HEK293 (cell line): Measurements from ENCODE around the gene IARS2.

Experiments used
- BCL11A ChIP-seq: fragments of 450-650 bp; formaldehyde crosslinking; IDR thresholded peaks from 2 replicates; pipeline ENCODE4 v1.5.1; 2016; ENCODE audit warnings: low read depth, missing biosample characterization, missing genetic modification characterization
- GLI2 ChIP-seq: fragments of 450-650 bp; formaldehyde crosslinking; IDR thresholded peaks from 2 replicates; pipeline ENCODE4; 2017; ENCODE audit warnings: missing biosample characterization, missing genetic modification characterization, low read depth, borderline replicate concordance
- GLIS1 ChIP-seq: fragments of 450-650 bp; formaldehyde crosslinking; IDR thresholded peaks from 2 replicates; pipeline ENCODE4 v1.5.1; 2016; ENCODE audit warnings: missing biosample characterization, missing genetic modification characterization
- KLF8 ChIP-seq: fragments of 450-650 bp; formaldehyde crosslinking; IDR thresholded peaks from 2 replicates; pipeline ENCODE4 v1.5.1; 2016; ENCODE audit warnings: missing biosample characterization, missing genetic modification characterization
- ZBTB1 ChIP-seq: fragments of 450-650 bp; formaldehyde crosslinking; IDR thresholded peaks from 2 replicates; pipeline ENCODE4 v1.5.1; 2016; ENCODE audit warnings: missing biosample characterization, missing genetic modification characterization
- ZBTB20 ChIP-seq: fragments of 450-650 bp; formaldehyde crosslinking; IDR thresholded peaks from 2 replicates; pipeline ENCODE4 v1.5.1; 2016; ENCODE audit warnings: missing biosample characterization, missing genetic modification characterization
- ZFP37 ChIP-seq: fragments of 450-650 bp; formaldehyde crosslinking; IDR thresholded peaks from 2 replicates; pipeline ENCODE4 v1.5.1; 2016; ENCODE audit warnings: missing biosample characterization, missing genetic modification characterization
- ZIC2 ChIP-seq: fragments of 450-650 bp; formaldehyde crosslinking; IDR thresholded peaks from 2 replicates; pipeline ENCODE4 v1.5.1; 2016; ENCODE audit warnings: missing biosample characterization, missing genetic modification characterization
- ZNF132 ChIP-seq: fragments of 450-650 bp; formaldehyde crosslinking; IDR thresholded peaks from 2 replicates; pipeline ENCODE4 v1.5.1; 2017; ENCODE audit warnings: missing biosample characterization, missing genetic modification characterization, borderline replicate concordance
- ZNF133 ChIP-seq: fragments of 450-650 bp; formaldehyde crosslinking; IDR thresholded peaks from 2 replicates; pipeline ENCODE4 v1.5.1; 2016; ENCODE audit warnings: missing biosample characterization, missing genetic modification characterization
- ZNF202 ChIP-seq: fragments of 450-650 bp; formaldehyde crosslinking; IDR thresholded peaks from 2 replicates; pipeline ENCODE4 v1.5.1; 2016; ENCODE audit warnings: missing biosample characterization, missing genetic modification characterization, borderline replicate concordance
- ZNF248 ChIP-seq: fragments of 450-650 bp; formaldehyde crosslinking; IDR thresholded peaks from 2 replicates; pipeline ENCODE4 v1.5.1; 2017; ENCODE audit warnings: missing biosample characterization, missing genetic modification characterization
- ZNF394 ChIP-seq: fragments of 450-650 bp; formaldehyde crosslinking; IDR thresholded peaks from 2 replicates; pipeline ENCODE4 v1.5.1; 2016; ENCODE audit warnings: missing biosample characterization, missing genetic modification characterization, mild to moderate bottlenecking, moderate library complexity, borderline replicate concordance
- ZNF416 ChIP-seq: fragments of 450-650 bp; formaldehyde crosslinking; IDR thresholded peaks from 2 replicates; pipeline ENCODE4 v1.5.1; 2016; ENCODE audit warnings: missing biosample characterization, missing genetic modification characterization
- ZNF610 ChIP-seq: fragments of 450-650 bp; formaldehyde crosslinking; IDR thresholded peaks from 2 replicates; pipeline ENCODE4 v1.5.1; 2016; ENCODE audit warnings: missing biosample characterization, missing genetic modification characterization, borderline replicate concordance
- ZNF660 ChIP-seq: fragments of 450-650 bp; IDR thresholded peaks from 2 replicates; pipeline ENCODE4 v1.5.1; 2018; ENCODE audit warnings: missing biosample characterization, mild to moderate bottlenecking, missing genetic modification characterization
- ZNF664 ChIP-seq: fragments of 450-650 bp; formaldehyde crosslinking; IDR thresholded peaks from 2 replicates; pipeline ENCODE4 v1.5.1; 2016; ENCODE audit warnings: missing biosample characterization, missing genetic modification characterization
- ZSCAN30 ChIP-seq: fragments of 450-650 bp; IDR thresholded peaks from 2 replicates; pipeline ENCODE4 v1.5.1; 2018; ENCODE audit warnings: missing biosample characterization, mild to moderate bottlenecking, missing genetic modification characterization, moderate library complexity
- TF ChIP-seq, protein P1 (sequence below): fragments of 450-650 bp; formaldehyde crosslinking; IDR thresholded peaks from 2 replicates; pipeline ENCODE4 v1.5.1; 2017; ENCODE audit warnings: missing biosample characterization, missing genetic modification characterization
- TF ChIP-seq, protein P2 (sequence below): fragments of 450-650 bp; formaldehyde crosslinking; IDR thresholded peaks from 2 replicates; pipeline ENCODE4 v1.5.1; 2017; ENCODE audit warnings: missing biosample characterization, missing genetic modification characterization
- TF ChIP-seq, protein P3 (sequence below): fragments of 450-650 bp; formaldehyde crosslinking; IDR thresholded peaks from 2 replicates; pipeline ENCODE4 v1.5.1; 2016; ENCODE audit warnings: missing biosample characterization, missing genetic modification characterization
- TF ChIP-seq, protein P4 (sequence below): fragments of 450-650 bp; formaldehyde crosslinking; IDR thresholded peaks from 2 replicates; pipeline ENCODE4 v1.5.1; 2017; ENCODE audit warnings: missing biosample characterization, mild to moderate bottlenecking, missing genetic modification characterization, moderate library complexity
- TF ChIP-seq, protein P5 (sequence below): fragments of 450-650 bp; formaldehyde crosslinking; IDR thresholded peaks from 2 replicates; pipeline ENCODE4 v1.5.1; 2016; ENCODE audit warnings: missing biosample characterization, missing genetic modification characterization
- TF ChIP-seq, protein P6 (sequence below): fragments of 450-650 bp; formaldehyde crosslinking; IDR thresholded peaks from 2 replicates; pipeline ENCODE4 v1.5.1; 2016; ENCODE audit warnings: missing biosample characterization, missing genetic modification characterization
- TF ChIP-seq, protein P7 (sequence below): fragments of 450-650 bp; formaldehyde crosslinking; IDR thresholded peaks from 2 replicates; pipeline ENCODE4 v1.5.1; 2016; ENCODE audit warnings: missing biosample characterization, missing genetic modification characterization, low read depth

Gene IARS2

DNA sequence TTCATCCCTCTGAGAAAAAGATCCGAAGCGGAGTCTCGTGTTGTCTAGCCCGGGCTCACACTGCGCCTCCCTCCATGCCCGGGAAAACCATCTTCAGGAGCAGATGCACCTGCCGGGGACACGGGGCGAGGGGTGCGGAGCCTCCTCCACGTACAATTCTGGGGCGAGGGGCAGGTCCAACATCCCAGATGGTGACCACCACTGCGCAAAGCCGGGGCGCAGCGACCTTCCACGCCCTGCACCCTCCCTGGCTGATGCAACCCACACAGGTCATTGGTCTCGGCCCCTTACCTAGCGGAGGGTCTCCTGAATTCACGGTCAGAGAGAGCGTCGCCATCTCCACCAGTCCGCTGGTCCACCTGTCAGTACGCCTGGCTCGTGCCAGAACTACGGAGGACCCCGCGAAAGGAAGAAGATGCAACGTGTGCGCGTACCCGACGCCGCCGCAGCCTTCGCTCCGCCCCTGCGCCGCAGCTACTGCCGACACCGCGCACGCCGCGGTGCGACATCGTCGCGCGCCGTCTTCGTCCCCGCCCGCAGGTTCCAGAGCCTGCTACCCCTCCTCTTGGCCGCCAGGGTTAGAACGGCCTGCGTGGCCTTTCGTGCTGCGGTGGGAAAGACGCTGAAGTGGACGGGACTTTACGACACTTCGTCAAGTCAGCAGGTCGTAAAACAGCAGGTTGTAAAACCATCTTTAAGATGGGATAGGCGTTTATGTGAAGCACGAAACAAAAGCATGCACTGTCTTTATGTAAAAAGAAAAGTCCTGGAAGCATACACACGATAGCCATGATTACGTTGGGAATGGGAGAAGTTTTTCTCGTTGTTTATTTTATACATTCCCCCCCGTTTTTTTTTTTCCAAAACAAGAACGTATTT, 47.6 kb upstream of the IARS2 start, which contains the start of gene EPRS1 (continued):
- TF ChIP-seq ZIC2 (tag by site-specific recombination) (peak; percentile 67), GLIS1 (tag by site-specific recombination) (peak; percentile 23; the same call in 1 of the 2 replicates), ZBTB1 (tag by site-specific recombination) (0 out of 2 replicates have a peak, but pooled peaks have one; percentile 28), ZNF660 (tag by site-specific recombination) (peak; percentile 94; the same call in 1 of the 2 replicates), ZNF248 (tag by site-specific recombination) (no peak), ZNF416 (tag by site-specific recombination) (no peak), ZSCAN30 (tag by site-specific recombination) (0 out of 2 replicates have a peak, but pooled peaks have one; percentile 29), ZBTB20 (peak; percentile 85), ZFP37 (tag by site-specific recombination) (peak; percentile 79), ZNF132 (tag by site-specific recombination) (no peak), BCL11A (tag by site-specific recombination) (peak; percentile 86), KLF8 (tag by site-specific recombination) (peak; percentile 69), GLI2 (no peak), ZNF202 (no peak), ZNF610 (peak; percentile 63), ZNF664 (tag by site-specific recombination) (peak; percentile 32; the same call in 1 of the 2 replicates), ZNF394 (tag by site-specific recombination) (peak; percentile 44; the same call in 1 of the 2 replicates), ZNF133 (tag by site-specific recombination) (peak; percentile 40; the same call in 1 of the 2 replicates)
- TF ChIP-seq, protein P1, sequence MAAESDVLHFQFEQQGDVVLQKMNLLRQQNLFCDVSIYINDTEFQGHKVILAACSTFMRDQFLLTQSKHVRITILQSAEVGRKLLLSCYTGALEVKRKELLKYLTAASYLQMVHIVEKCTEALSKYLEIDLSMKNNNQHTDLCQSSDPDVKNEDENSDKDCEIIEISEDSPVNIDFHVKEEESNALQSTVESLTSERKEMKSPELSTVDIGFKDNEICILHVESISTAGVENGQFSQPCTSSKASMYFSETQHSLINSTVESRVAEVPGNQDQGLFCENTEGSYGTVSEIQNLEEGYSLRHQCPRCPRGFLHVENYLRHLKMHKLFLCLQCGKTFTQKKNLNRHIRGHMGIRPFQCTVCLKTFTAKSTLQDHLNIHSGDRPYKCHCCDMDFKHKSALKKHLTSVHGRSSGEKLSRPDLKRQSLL: peak; percentile 29; the same call in 1 of the 2 replicates
- TF ChIP-seq, protein P2, sequence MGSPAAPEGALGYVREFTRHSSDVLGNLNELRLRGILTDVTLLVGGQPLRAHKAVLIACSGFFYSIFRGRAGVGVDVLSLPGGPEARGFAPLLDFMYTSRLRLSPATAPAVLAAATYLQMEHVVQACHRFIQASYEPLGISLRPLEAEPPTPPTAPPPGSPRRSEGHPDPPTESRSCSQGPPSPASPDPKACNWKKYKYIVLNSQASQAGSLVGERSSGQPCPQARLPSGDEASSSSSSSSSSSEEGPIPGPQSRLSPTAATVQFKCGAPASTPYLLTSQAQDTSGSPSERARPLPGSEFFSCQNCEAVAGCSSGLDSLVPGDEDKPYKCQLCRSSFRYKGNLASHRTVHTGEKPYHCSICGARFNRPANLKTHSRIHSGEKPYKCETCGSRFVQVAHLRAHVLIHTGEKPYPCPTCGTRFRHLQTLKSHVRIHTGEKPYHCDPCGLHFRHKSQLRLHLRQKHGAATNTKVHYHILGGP (tag by site-specific recombination): no peak
- TF ChIP-seq, protein P3, sequence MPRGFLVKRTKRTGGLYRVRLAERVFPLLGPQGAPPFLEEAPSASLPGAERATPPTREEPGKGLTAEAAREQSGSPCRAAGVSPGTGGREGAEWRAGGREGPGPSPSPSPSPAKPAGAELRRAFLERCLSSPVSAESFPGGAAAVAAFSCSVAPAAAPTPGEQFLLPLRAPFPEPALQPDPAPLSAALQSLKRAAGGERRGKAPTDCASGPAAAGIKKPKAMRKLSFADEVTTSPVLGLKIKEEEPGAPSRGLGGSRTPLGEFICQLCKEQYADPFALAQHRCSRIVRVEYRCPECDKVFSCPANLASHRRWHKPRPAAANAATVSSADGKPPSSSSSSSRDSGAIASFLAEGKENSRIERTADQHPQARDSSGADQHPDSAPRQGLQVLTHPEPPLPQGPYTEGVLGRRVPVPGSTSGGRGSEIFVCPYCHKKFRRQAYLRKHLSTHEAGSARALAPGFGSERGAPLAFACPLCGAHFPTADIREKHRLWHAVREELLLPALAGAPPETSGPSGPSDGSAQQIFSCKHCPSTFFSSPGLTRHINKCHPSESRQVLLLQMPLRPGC: no peak
- TF ChIP-seq, protein P4, sequence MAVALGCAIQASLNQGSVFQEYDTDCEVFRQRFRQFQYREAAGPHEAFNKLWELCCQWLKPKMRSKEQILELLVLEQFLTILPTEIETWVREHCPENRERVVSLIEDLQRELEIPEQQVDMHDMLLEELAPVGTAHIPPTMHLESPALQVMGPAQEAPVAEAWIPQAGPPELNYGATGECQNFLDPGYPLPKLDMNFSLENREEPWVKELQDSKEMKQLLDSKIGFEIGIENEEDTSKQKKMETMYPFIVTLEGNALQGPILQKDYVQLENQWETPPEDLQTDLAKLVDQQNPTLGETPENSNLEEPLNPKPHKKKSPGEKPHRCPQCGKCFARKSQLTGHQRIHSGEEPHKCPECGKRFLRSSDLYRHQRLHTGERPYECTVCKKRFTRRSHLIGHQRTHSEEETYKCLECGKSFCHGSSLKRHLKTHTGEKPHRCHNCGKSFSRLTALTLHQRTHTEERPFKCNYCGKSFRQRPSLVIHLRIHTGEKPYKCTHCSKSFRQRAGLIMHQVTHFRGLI: 0 out of 2 replicates have a peak, but pooled peaks have one; percentile 9
- TF ChIP-seq, protein P5, sequence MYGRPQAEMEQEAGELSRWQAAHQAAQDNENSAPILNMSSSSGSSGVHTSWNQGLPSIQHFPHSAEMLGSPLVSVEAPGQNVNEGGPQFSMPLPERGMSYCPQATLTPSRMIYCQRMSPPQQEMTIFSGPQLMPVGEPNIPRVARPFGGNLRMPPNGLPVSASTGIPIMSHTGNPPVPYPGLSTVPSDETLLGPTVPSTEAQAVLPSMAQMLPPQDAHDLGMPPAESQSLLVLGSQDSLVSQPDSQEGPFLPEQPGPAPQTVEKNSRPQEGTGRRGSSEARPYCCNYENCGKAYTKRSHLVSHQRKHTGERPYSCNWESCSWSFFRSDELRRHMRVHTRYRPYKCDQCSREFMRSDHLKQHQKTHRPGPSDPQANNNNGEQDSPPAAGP (tag by site-specific recombination): peak; percentile 95
- TF ChIP-seq, protein P6, sequence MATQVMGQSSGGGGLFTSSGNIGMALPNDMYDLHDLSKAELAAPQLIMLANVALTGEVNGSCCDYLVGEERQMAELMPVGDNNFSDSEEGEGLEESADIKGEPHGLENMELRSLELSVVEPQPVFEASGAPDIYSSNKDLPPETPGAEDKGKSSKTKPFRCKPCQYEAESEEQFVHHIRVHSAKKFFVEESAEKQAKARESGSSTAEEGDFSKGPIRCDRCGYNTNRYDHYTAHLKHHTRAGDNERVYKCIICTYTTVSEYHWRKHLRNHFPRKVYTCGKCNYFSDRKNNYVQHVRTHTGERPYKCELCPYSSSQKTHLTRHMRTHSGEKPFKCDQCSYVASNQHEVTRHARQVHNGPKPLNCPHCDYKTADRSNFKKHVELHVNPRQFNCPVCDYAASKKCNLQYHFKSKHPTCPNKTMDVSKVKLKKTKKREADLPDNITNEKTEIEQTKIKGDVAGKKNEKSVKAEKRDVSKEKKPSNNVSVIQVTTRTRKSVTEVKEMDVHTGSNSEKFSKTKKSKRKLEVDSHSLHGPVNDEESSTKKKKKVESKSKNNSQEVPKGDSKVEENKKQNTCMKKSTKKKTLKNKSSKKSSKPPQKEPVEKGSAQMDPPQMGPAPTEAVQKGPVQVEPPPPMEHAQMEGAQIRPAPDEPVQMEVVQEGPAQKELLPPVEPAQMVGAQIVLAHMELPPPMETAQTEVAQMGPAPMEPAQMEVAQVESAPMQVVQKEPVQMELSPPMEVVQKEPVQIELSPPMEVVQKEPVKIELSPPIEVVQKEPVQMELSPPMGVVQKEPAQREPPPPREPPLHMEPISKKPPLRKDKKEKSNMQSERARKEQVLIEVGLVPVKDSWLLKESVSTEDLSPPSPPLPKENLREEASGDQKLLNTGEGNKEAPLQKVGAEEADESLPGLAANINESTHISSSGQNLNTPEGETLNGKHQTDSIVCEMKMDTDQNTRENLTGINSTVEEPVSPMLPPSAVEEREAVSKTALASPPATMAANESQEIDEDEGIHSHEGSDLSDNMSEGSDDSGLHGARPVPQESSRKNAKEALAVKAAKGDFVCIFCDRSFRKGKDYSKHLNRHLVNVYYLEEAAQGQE (tag by site-specific recombination): 0 out of 2 replicates have a peak, but pooled peaks have one; percentile 34
- TF ChIP-seq, protein P7, sequence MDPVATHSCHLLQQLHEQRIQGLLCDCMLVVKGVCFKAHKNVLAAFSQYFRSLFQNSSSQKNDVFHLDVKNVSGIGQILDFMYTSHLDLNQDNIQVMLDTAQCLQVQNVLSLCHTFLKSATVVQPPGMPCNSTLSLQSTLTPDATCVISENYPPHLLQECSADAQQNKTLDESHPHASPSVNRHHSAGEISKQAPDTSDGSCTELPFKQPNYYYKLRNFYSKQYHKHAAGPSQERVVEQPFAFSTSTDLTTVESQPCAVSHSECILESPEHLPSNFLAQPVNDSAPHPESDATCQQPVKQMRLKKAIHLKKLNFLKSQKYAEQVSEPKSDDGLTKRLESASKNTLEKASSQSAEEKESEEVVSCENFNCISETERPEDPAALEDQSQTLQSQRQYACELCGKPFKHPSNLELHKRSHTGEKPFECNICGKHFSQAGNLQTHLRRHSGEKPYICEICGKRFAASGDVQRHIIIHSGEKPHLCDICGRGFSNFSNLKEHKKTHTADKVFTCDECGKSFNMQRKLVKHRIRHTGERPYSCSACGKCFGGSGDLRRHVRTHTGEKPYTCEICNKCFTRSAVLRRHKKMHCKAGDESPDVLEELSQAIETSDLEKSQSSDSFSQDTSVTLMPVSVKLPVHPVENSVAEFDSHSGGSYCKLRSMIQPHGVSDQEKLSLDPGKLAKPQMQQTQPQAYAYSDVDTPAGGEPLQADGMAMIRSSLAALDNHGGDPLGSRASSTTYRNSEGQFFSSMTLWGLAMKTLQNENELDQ (tag by site-specific recombination): peak; percentile 84
